Neural progenitor cell (in vitro differentiated cells): Measurements from ENCODE around the gene PLAAT2.

ENCODE experiments used
- CTCF ChIP-seq: fragments of 200-600 bp; sonication (generic); IDR thresholded peaks from 2 replicates; pipeline ENCODE4 v1.5.1; 2017; ENCODE audit warnings: antibody characterized with exemption, mild to moderate bottlenecking
- EZH2 ChIP-seq: fragments of 200-600 bp; sonication (generic); IDR thresholded peaks from 2 replicates; pipeline ENCODE4 v1.6.1; 2017; ENCODE audit warnings: antibody characterized with exemption, mild to moderate bottlenecking, moderate library complexity
- EZH2phosphoT487 ChIP-seq: fragments of 200-600 bp; sonication (generic); IDR thresholded peaks from 2 replicates; pipeline ENCODE4 v1.6.1; 2017; ENCODE audit warnings: antibody characterized with exemption

- no peak for TF ChIP-seq CTCF
- TF ChIP-seq EZH2, result no peak
- no peak for TF ChIP-seq EZH2phosphoT487
Measured at GRCh38 chr11:63543711-63544110, 19.5 kb downstream of the PLAAT2 start.
